Mammary epithelial cell (primary cell): ENCODE results near the gene EEF1A1.

Experiments
- CTCF ChIP-seq, 2 donors: IDR thresholded peaks in 1 of 2; conservative IDR thresholded peaks in 1 of 2; 2 replicates each; pipeline ENCODE4 v1.5.1; 2011 to 2012; ENCODE audit warnings: inconsistent platforms in 2 of 2, low read length in 2 of 2, mild to moderate bottlenecking in 2 of 2, control low read depth in 1 of 2, low read depth in 1 of 2; ENCODE audit not compliant: insufficient read depth in 1 of 2; ENCODE audit errors: extremely low read depth in 1 of 2
- EZH2 ChIP-seq: IDR thresholded peaks from 2 replicates; pipeline ENCODE4 v1.6.1; 2012; ENCODE audit warnings: low read length, inconsistent platforms, borderline replicate concordance

DNA sequence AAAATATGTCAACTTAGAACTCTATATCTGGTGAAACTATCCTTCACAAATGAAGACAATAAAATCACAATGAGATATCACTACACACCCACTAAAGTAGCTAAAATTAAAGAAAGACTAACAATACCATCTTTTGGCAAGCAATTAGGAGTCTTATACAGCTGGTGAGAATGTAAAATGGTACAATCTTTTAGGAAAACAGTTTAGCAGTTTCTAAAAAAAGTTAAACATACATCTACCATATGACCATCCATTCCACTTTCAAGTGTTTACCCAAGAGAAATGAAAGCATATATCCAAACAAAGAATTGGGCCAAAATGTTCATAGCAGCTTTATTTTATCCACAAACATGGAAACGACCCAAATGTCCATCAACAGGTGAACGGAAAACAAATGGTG is 13.8 kb upstream of the EEF1A1 start:
- TF ChIP-seq CTCF (conservative IDR thresholded peaks at IDR 0.05 in 1 of 2, IDR thresholded peaks at IDR 0.05 in 1 of 2; ENCODE audit: extremely low read depth in 1 of 2, insufficient read depth in 1 of 2, low read depth in 1 of 2, low read length in 2 of 2) (no peak), EZH2 (no peak)
